Measurements from ENCODE around the gene GPATCH2L. TPM values are rescaled to one million over a fixed set of nuclear protein-coding genes. Genes with fewer than 3 reads are reported as not detected.

GPATCH2L gene
- total RNA-seq, 4 donors from 2014 or later, result 42.4 to 59.1 (median 48.3) TPM

- DNase-seq (ENCODE audit: extremely low spot score), result no peak
- 95% methylated on average over 1 of the region's 1 CpG for WGBS
- Histone ChIP-seq H3K36me3 (no peaks in the 10 kb centered on the region), H3K9me3 (peaks cover 0 to 21% (median 6%) of the 10 kb centered on the region in 4 donors), H3K27me3 (no peaks in the 10 kb centered on the region), H3K4me1 (no peaks in the 10 kb centered on the region), H3K4me3 (no peak overlapping the region), H3K27ac (replicated peaks in 1 of 4) (no peak overlapping the region)
- no peak for TF ChIP-seq POLR2AphosphoS5 (IDR thresholded peaks at IDR 0.05)
- TF ChIP-seq EP300 (IDR thresholded peaks at IDR 0.05), result no peak
- intact Hi-C loops (cut with DNase I), result no loop called here
Measured at GRCh38 chr14:76245097-76245496, 93.4 kb downstream of the GPATCH2L start.

- 21% methylated on average over 9 of the region's 9 CpGs for WGBS
- TF ChIP-seq POLR2AphosphoS5 (IDR thresholded peaks at IDR 0.05), result no peak
- no peak for TF ChIP-seq EP300 (IDR thresholded peaks at IDR 0.05)
- no peak for TF ChIP-seq CTCF (IDR thresholded peaks at IDR 0.05)
- TF ChIP-seq POLR2A (IDR thresholded peaks at IDR 0.05; ENCODE audit: low read depth), result no peak
- intact Hi-C loops (cut with DNase I), result no loop called here
- H3K36me3 ChIP-seq, result no peaks in the 10 kb centered on the region
- no peak for DNase-seq (ENCODE audit: extremely low spot score)
- no peaks in the 10 kb centered on the region for H3K4me1 ChIP-seq
- H3K27ac ChIP-seq (replicated peaks in 1 of 4), result no peak overlapping the region
- no peak overlapping the region for H3K4me3 ChIP-seq
- H3K9me3 ChIP-seq, result no peaks in the 10 kb centered on the region
- no peaks in the 10 kb centered on the region for H3K27me3 ChIP-seq
Measured at GRCh38 chr14:76250302-76250701, 98.6 kb downstream of the GPATCH2L start.

GRCh38 chr14:76252471-76252870, 100.7 kb downstream of the GPATCH2L start:
- WGBS, result 84% methylated on average over 3 of the region's 3 CpGs
- H3K9me3 ChIP-seq, result no peaks in the 10 kb centered on the region
- no peaks in the 10 kb centered on the region for H3K4me1 ChIP-seq
- no peak for DNase-seq (ENCODE audit: extremely low spot score)
- H3K36me3 ChIP-seq, result no peaks in the 10 kb centered on the region
- H3K27me3 ChIP-seq, result no peaks in the 10 kb centered on the region
- TF ChIP-seq CTCF (IDR thresholded peaks at IDR 0.05) (no peak), POLR2AphosphoS5 (IDR thresholded peaks at IDR 0.05) (no peak), EP300 (IDR thresholded peaks at IDR 0.05) (no peak), POLR2A (IDR thresholded peaks at IDR 0.05; ENCODE audit: low read depth) (no peak)
- no peak overlapping the region for H3K27ac ChIP-seq (replicated peaks in 1 of 4)
- H3K4me3 ChIP-seq, result no peak overlapping the region
- intact Hi-C loops (cut with DNase I), result no loop called here

GRCh38 chr14:76253111-76253510, 101.4 kb downstream of the GPATCH2L start:
- WGBS, result 77% methylated on average over 8 of the region's 8 CpGs

GRCh38 chr14:76256545-76256944, 104.8 kb downstream of the GPATCH2L start:
- Histone ChIP-seq H3K4me3 (no peak overlapping the region), H3K36me3 (no peaks in the 10 kb centered on the region), H3K4me1 (no peaks in the 10 kb centered on the region), H3K27me3 (no peaks in the 10 kb centered on the region), H3K27ac (replicated peaks in 1 of 4) (no peak overlapping the region), H3K9me3 (no peaks in the 10 kb centered on the region)
- intact Hi-C loops (cut with DNase I), result no loop called here
- no peak for DNase-seq (ENCODE audit: extremely low spot score)
- no peak for TF ChIP-seq CTCF (IDR thresholded peaks at IDR 0.05)
- TF ChIP-seq POLR2A (IDR thresholded peaks at IDR 0.05; ENCODE audit: low read depth), result no peak
- TF ChIP-seq POLR2AphosphoS5 (IDR thresholded peaks at IDR 0.05), result no peak
- TF ChIP-seq EP300 (IDR thresholded peaks at IDR 0.05), result no peak
- WGBS, result 30% methylated on average over 4 of the region's 4 CpGs

More at GRCh38 chr14:76253111-76253510, 101.4 kb downstream of the GPATCH2L start:
- DNase-seq (ENCODE audit: extremely low spot score), result no peak
- intact Hi-C loops (cut with DNase I), result no loop called here
- H3K27me3 ChIP-seq, result no peaks in the 10 kb centered on the region
- H3K36me3 ChIP-seq, result no peaks in the 10 kb centered on the region
- H3K27ac ChIP-seq (replicated peaks in 1 of 4), result no peak overlapping the region
- no peaks in the 10 kb centered on the region for H3K4me1 ChIP-seq
- TF ChIP-seq POLR2A (IDR thresholded peaks at IDR 0.05; ENCODE audit: low read depth) (no peak), EP300 (IDR thresholded peaks at IDR 0.05) (no peak), POLR2AphosphoS5 (IDR thresholded peaks at IDR 0.05) (no peak), CTCF (IDR thresholded peaks at IDR 0.05) (no peak)
- H3K9me3 ChIP-seq, result no peaks in the 10 kb centered on the region
- no peak overlapping the region for H3K4me3 ChIP-seq

Measured in esophagus muscularis mucosa (tissue), 4 donors.